Motor neuron (in vitro differentiated cells): ENCODE results near the gene OR10D3. TPM values are rescaled to one million over a fixed set of nuclear protein-coding genes. Genes with fewer than 3 reads are reported as not detected.

Experiments
- total RNA-seq, 8 experiments: library from RNA; unstranded; fragments of 300-600 nt; gene quantifications; 2 replicates each; pipeline versions ENCODE4 v1.2.3 to v1.2.4, GENCODE V29; 2022

OR10D3 gene
- total RNA-seq, 8 experiments from 2014 or later = 0.17 to 0.43 (median 0.28) TPM; not detected in 5

Other genes with a start within 250 kb of the OR10D3 start
- not detected for gene OR4D5, start 243.7 kb upstream of the OR10D3 start, total RNA-seq
- gene OR6T1, start 239.5 kb upstream of the OR10D3 start, total RNA-seq = under 1 TPM in 3 of 8 experiments, not detected in 5; 0.27 to 0.42 (median 0.33) TPM
- under 1 TPM in 5 of 8 experiments, not detected in 3; 0.17 to 0.85 (median 0.36) TPM for gene OR10S1, start 205.6 kb upstream of the OR10D3 start, total RNA-seq
- under 1 TPM in 1 of 8 experiments, not detected in 7; 0.38 TPM for gene OR10G6, start 188.2 kb upstream of the OR10D3 start, total RNA-seq
- gene OR10G4, start 170.3 kb upstream of the OR10D3 start, total RNA-seq = under 1 TPM in 5 of 8 experiments, not detected in 3; 0.05 to 0.24 (median 0.13) TPM
- under 1 TPM in 1 of 8 experiments, not detected in 7; 0.38 TPM for gene OR10G9, start 160.3 kb upstream of the OR10D3 start, total RNA-seq
- under 1 TPM in 1 of 8 experiments, not detected in 7; 0.17 TPM for gene OR10G8, start 156.5 kb upstream of the OR10D3 start, total RNA-seq
- gene OR10G7, start 142.0 kb upstream of the OR10D3 start, total RNA-seq = under 1 TPM in 3 of 8 experiments, not detected in 5; 0.08 to 0.35 (median 0.14) TPM
- gene VWA5A, start 67.9 kb upstream of the OR10D3 start, total RNA-seq = 10 to 100 TPM in 6 of 8 experiments, 1 to 10 TPM in 2; 7.0 to 34.7 (median 15.4) TPM
- under 1 TPM in 5 of 8 experiments, not detected in 3; 0.05 to 0.29 (median 0.14) TPM for gene OR8G1, start 57.8 kb downstream of the OR10D3 start, total RNA-seq
- under 1 TPM in 4 of 8 experiments, not detected in 4; 0.27 to 0.59 (median 0.30) TPM for gene OR8G5, start 73.0 kb downstream of the OR10D3 start, total RNA-seq
- gene OR8D1, start 130.6 kb downstream of the OR10D3 start, total RNA-seq = under 1 TPM in 5 of 8 experiments, not detected in 3; 0.05 to 0.66 (median 0.18) TPM
- gene OR8D2, start 136.9 kb downstream of the OR10D3 start, total RNA-seq = under 1 TPM in 2 of 8 experiments, not detected in 6; 0.42 to 0.76 TPM
- under 1 TPM in 1 of 8 experiments, not detected in 7; 0.66 TPM for gene OR8B2, start 201.2 kb downstream of the OR10D3 start, total RNA-seq
- gene OR8B3, start 215.7 kb downstream of the OR10D3 start, total RNA-seq = under 1 TPM in 2 of 8 experiments, not detected in 6; 0.09 to 0.33 TPM
- under 1 TPM in 1 of 8 experiments, not detected in 7; 0.38 TPM for gene OR8B4, start 241.5 kb downstream of the OR10D3 start, total RNA-seq